SIG-M5 treated with dmso at 0.1 percent for 504 hours (cell line): ENCODE measurements around the gene WDTC1.
"Not testable (repeated sequence)": the region's sequence is repeated elsewhere in the genome, so short reads cannot be mapped to it uniquely, and the experiment has no call there.

Source experiments
- DNase-seq: peaks from one replicate; lab custom pipeline; 2025; ENCODE audit not compliant: unreplicated experiment; lab: John Stamatoyannopoulos, UW

Gene WDTC1, protein sequence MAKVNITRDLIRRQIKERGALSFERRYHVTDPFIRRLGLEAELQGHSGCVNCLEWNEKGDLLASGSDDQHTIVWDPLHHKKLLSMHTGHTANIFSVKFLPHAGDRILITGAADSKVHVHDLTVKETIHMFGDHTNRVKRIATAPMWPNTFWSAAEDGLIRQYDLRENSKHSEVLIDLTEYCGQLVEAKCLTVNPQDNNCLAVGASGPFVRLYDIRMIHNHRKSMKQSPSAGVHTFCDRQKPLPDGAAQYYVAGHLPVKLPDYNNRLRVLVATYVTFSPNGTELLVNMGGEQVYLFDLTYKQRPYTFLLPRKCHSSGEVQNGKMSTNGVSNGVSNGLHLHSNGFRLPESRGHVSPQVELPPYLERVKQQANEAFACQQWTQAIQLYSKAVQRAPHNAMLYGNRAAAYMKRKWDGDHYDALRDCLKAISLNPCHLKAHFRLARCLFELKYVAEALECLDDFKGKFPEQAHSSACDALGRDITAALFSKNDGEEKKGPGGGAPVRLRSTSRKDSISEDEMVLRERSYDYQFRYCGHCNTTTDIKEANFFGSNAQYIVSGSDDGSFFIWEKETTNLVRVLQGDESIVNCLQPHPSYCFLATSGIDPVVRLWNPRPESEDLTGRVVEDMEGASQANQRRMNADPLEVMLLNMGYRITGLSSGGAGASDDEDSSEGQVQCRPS

GRCh38 chr1:27234049-27234882 lies at the start of gene WDTC1:
Gene WDTC1, plus strand, starts transcription at chr1:27234632. Its CDS starts 26,423 bp downstream, at chr1:27261055.
- peak; percentile 92 for DNase-seq

DNA sequence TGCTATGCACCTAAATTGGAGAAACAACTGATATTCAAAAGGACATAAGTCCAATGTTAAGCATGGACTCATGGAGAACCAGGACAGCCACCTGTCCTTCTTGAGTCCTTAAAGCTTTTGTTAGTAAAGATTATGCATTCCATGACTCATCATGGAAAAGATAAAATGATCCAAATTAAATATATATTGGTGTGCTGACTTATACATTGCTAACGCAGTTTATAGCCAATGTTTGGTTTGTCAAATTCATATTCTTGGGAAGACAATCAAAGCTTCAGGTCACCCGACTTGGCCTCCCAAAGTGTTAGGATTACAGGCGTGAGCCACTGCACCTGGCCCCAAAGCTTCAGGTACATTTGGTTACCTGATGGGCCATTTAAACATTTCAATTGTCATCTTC lies 49.8 kb upstream of the WDTC1 start:
- DNase-seq: not testable (repeated sequence)

GRCh38 chr1:27192039-27192529 lies 42.3 kb upstream of the WDTC1 start:
- DNase-seq: no peak

DNA sequence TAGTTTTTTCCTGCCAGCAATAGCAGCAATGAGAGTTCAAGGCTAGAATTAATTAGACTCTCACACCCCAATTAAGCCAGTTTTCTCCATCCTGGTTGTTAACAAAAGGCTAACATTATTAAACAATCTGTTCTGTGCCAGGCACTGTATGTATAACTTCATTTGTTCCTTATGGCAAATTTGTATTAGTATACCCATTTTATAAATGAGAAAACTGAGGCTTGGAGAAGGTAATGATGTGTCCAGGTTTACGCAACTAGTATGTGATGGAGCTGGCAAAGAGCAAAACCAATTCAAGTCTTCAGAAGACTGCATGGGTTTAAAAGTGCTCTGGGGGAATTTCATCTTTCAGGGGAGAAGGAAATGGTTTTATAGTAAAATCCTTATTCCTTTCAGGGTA lies 41.2 kb upstream of the WDTC1 start:
- no peak for DNase-seq

GRCh38 chr1:27201295-27201694 lies 33.1 kb upstream of the WDTC1 start:
- DNase-seq: no peak

GRCh38 chr1:27203946-27204345 lies 30.5 kb upstream of the WDTC1 start:
- DNase-seq: no peak

DNA sequence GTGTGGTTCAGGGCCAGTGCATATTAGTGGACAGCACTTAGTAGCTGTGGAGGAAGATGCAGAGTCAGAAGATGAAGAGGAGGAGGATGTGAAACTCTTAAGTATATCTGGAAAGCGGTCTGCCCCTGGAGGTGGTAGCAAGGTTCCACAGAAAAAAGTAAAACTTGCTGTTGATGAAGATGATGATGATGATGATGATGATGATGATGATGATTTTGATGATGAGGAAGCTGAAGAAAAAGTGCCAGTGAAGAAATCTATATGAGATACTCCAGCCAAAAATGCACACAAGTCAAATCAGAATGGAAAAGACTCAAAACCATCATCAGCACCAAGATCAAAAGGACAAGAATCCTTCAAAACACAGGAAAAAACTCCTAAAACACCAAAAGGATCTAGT lies 27.2 kb upstream of the WDTC1 start:
- DNase-seq: not testable (repeated sequence)

- DNase-seq: not testable (repeated sequence)
Measured at GRCh38 chr1:27208143-27208850, 26.1 kb upstream of the WDTC1 start.

- no peak for DNase-seq
Measured at GRCh38 chr1:27216466-27216865, 18.0 kb upstream of the WDTC1 start.

- DNase-seq: no peak
Measured at GRCh38 chr1:27217401-27217800, 17.0 kb upstream of the WDTC1 start.

DNA sequence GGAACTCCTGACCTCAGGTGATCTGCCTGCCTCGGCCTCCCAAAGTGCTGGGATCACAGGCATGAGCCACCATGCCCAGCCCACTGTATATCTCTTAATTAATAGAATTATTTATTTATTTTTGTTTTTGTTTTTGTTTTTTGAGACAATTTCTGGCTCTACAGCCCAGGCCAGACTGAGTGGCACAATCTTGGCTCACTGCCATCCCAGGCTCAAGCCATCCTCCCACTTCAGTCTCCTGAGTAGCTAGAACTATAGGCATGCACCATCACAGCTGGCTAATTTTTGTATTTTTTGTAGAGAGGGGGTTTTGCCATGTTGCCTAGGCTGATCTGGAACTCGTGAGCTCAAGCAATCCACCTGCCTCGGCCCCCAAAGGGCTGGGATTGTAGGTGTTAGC lies 15.7 kb upstream of the WDTC1 start:
- DNase-seq: no peak

DNA sequence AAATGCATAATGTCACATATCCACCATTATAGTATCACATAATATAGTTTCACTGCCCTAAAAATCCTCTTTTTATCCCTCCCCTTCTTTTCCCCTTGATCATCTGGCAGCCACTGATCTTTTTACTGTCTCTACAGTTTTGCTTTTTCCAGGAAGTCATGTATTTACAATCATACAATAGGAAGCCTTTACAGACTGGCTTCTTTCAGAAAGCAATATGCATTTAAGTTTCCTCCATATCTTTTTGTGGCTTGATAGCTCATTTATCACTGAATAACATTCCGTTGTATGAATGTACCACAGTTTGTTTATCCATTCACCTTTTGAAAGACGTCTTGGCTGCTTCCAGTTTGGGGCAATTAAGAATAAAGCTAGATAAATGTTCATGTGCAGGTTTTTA lies 14.3 kb upstream of the WDTC1 start:
- DNase-seq: no peak

GRCh38 chr1:27220702-27221497 lies 13.5 kb upstream of the WDTC1 start:
- not testable (repeated sequence) for DNase-seq

DNA sequence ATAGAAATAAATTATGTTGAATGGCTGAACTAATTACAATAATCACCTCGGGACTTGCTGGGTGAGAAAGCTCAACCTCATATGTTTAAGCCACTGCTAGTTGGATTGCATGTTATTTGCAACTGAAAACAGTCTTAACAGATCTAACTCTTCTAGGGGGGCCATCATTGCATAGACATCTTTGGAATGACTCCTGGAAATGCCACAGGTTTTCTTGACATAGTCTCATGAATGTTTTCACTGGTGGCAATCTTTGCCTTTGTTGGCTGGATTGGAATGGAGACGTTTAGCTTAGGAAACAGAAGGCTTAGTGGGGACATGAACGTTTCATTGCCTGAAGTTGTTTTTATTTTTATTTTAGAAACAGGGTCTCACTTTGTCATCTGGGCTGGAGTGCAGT lies 8.8 kb upstream of the WDTC1 start:
- DNase-seq: no peak

DNA sequence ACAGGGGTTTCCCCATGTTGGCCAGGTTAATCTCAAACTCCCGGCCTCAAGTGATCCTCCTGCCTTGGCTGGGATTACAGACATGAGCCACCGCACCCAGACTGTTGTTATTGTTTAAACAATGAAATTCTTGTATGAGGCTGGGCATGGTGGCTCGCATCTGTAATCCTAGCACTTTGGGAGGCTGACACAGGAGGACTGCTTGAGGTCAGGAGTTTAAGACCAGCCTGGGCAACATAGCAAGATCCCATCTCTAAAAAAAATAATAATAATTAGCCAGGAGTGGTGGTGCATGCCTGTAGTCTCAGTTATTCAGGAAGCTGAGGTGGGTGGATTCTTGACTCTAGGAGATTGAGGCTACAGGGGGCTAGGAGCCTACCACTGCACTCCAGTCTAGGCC lies 6.7 kb upstream of the WDTC1 start:
- no peak for DNase-seq

DNA sequence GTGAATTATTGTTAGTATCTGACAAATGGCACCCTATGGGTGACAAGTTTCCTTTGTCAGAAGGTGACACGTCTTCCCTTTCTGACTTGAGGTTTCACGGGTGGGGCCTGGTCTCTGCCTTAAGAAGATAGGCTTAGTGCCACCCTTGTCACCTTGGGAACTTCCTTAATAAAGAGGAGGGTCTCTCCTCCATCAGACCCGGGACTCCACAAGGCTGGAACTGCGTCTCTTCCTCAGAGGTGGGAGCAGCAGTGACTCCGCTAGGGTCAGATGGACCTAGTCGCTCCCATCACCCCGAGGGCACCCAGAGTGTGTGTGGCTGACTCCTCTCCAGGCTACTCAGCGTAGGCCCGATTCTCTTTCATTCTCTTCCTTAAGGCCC lies 774 bp upstream of the WDTC1 start:
- no peak for DNase-seq

DNA sequence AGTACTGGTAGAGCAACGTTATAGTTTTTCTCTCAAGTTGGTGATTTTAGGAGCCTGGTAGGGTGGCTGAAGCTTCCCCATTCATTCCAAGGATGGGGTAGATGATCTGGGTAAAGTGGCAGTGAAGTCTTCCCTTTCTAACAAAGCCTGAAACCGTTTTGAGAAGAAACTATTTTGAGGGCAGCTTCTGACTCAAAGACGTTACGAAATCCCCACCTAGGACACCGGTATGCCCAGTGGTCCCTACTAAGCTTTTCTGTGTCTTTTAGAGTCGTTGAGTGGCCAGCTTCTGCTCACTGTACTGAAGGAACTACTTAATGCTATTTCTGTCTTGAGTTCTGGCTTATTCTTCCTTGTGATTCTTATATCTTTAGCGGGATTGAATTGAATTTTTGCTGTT lies 1.4 kb downstream of the WDTC1 start:
- DNase-seq: peak; percentile 56

GRCh38 chr1:27237112-27237511 lies 2.7 kb downstream of the WDTC1 start:
- no peak for DNase-seq

GRCh38 chr1:27238032-27238431 lies 3.6 kb downstream of the WDTC1 start:
- no peak for DNase-seq

DNA sequence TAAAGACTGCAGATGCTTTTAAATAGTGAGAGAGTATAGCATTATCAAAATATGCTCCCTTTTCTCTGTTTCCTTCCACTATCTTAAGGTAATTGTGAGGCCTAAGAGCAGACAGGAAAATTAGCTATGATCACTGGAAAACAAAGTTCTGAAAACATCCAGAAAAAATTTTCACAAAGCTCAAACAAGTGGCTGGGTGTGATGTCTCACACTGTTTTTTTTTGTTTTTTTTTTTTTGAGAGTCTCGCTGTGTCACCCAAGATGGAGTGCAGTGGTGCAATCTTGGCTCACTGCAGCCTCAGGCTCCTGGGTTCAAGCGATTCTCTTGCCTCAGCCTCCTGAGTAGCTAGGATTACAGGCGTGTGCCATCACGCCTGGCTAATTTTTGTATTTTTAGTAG lies 7.2 kb downstream of the WDTC1 start:
- DNase-seq: no peak
